Endothelial cell of umbilical vein (primary cell): ENCODE data around the gene DYNLT1. TPM values are rescaled to one million over a fixed set of nuclear protein-coding genes. Genes with fewer than 3 reads are reported as not detected.

ENCODE experiments used
- BruUV-seq: library from RNA; stranded (reverse); fragments of 400-500 nt; replicated peaks from 2 replicates; lab custom pipeline; 2021; lab: Mats Ljungman, UMichigan
- CTCF ChIA-PET: fragments of 300-600, 350-600 bp; sonication (Branson Sonifier 250); formaldehyde crosslinking; loops from one replicate; lab custom pipeline; 2021; ENCODE audit warnings: antibody characterized with exemption, inconsistent platforms; lab: Charles Lee
- POLR2A ChIA-PET: fragments of 300-600, 350-600 bp; sonication (Branson Sonifier 250); formaldehyde crosslinking; loops from one replicate; lab custom pipeline; 2021; ENCODE audit warnings: antibody characterized with exemption, inconsistent platforms; lab: Charles Lee
- DNase-seq: peaks from one replicate; pipeline ENCODE4 v3.0.0-alpha.2; 2011; ENCODE audit warnings: low read depth, low spot score
- FAIRE-seq: peaks from 2 replicates; lab custom pipeline; 2011; peaks lifted over from hg19 to GRCh38; lab: Jason Lieb, UNC
- H2AFZ ChIP-seq: 2 replicates; pipeline ENCODE4 v1.6.0; 2012; ENCODE audit warnings: low read depth, low read length, control low read depth, inconsistent platforms
- H3K27ac ChIP-seq: 2 replicates; pipeline ENCODE4 v1.5.1; 2011; ENCODE audit warnings: low read depth, mild to moderate bottlenecking, control low read depth, low read length, moderate library complexity; ENCODE audit not compliant: insufficient read depth
- H3K27me3 ChIP-seq, 2 experiments: 2 replicates each; pipeline versions ENCODE4 v1.6.0 to v1.6.1; 2011; ENCODE audit warnings: low read length in 2 of 2, mixed read lengths in 1 of 2; ENCODE audit not compliant: control insufficient read depth in 2 of 2, insufficient read depth in 2 of 2
- H3K36me3 ChIP-seq, 2 experiments: 2 replicates in 1 of 2; 3 replicates in 1 of 2; pipeline ENCODE4 v1.5.1; 2011; ENCODE audit warnings: low read length in 2 of 2, mild to moderate bottlenecking in 1 of 2, moderate library complexity in 1 of 2; ENCODE audit not compliant: control insufficient read depth in 2 of 2, insufficient read depth in 2 of 2; ENCODE audit errors: extremely low read depth in 1 of 2
- H3K4me1 ChIP-seq: 3 replicates; pipeline ENCODE4 v1.5.1; 2011; ENCODE audit warnings: mild to moderate bottlenecking, low read length; ENCODE audit not compliant: control insufficient read depth, insufficient read depth; ENCODE audit errors: extremely low read depth
- H3K4me2 ChIP-seq: 2 replicates; pipeline ENCODE4 v1.6.1; 2011; ENCODE audit warnings: low read length, control low read depth, mixed read lengths; ENCODE audit not compliant: insufficient read depth
- H3K4me3 ChIP-seq, 3 experiments: fragments of 200-600 bp in 1 of 3; sonication (generic), shearing (Covaris generic) in 1 of 3; replicated peaks in 1 of 3; 2 replicates each; pipeline ENCODE4 v1.5.1; 2011 to 2016; ENCODE audit warnings: control low read depth in 3 of 3, low read length in 3 of 3, mild to moderate bottlenecking in 2 of 3, inconsistent platforms in 1 of 3, low read depth in 1 of 3, moderate library complexity in 1 of 3; ENCODE audit not compliant: insufficient read depth in 1 of 3
- H3K79me2 ChIP-seq: 2 replicates; pipeline ENCODE4 v1.6.0; 2012; ENCODE audit warnings: low read length, inconsistent platforms; ENCODE audit not compliant: control insufficient read depth, insufficient read depth
- H3K9ac ChIP-seq: replicated peaks from 2 replicates; pipeline ENCODE3; 2011; ENCODE audit warnings: low read length, control low read depth; ENCODE audit not compliant: insufficient read depth; ENCODE audit errors: extremely low read depth
- H3K9me1 ChIP-seq: replicated peaks from 3 replicates; pipeline ENCODE4 v1.6.0; 2011; ENCODE audit warnings: mild to moderate bottlenecking, low read length; ENCODE audit not compliant: control insufficient read depth, insufficient read depth; ENCODE audit errors: extremely low read depth
- H3K9me3 ChIP-seq: replicated peaks from 2 replicates; pipeline ENCODE4 v1.5.1; 2012; ENCODE audit warnings: low read length, inconsistent platforms; ENCODE audit not compliant: control insufficient read depth, insufficient read depth
- H4K20me1 ChIP-seq: replicated peaks from 2 replicates; pipeline ENCODE3; 2011; ENCODE audit warnings: mild to moderate bottlenecking, low read length; ENCODE audit not compliant: control insufficient read depth, insufficient read depth; ENCODE audit errors: extremely low read depth
- CTCF ChIP-seq, 2 donors: IDR thresholded peaks; 1 replicate in 1 of 2; 2 replicates in 1 of 2; pipeline ENCODE4 v1.5.1; 2011; ENCODE audit warnings: low read length in 2 of 2, mild to moderate bottlenecking in 2 of 2, moderate library complexity in 2 of 2, control low read depth in 1 of 2, inconsistent platforms in 1 of 2, low read depth in 1 of 2; ENCODE audit not compliant: insufficient read depth in 1 of 2; ENCODE audit errors: extremely low read depth in 1 of 2
- EZH2 ChIP-seq: IDR thresholded peaks from 2 replicates; pipeline ENCODE4 v1.6.1; 2012; ENCODE audit warnings: borderline replicate concordance, low read depth, mild to moderate bottlenecking, moderate library complexity, low read length, inconsistent platforms; ENCODE audit not compliant: severe bottlenecking
- FOS ChIP-seq: IDR thresholded peaks from 2 replicates; pipeline ENCODE4 v1.6.1; 2011; ENCODE audit warnings: mild to moderate bottlenecking, low read length, moderate library complexity, borderline replicate concordance; ENCODE audit not compliant: insufficient read depth
- GATA2 ChIP-seq: IDR thresholded peaks from 2 replicates; pipeline ENCODE4 v1.7.0; 2011; ENCODE audit warnings: low read depth, mild to moderate bottlenecking, moderate library complexity, mixed read lengths, low read length; ENCODE audit not compliant: insufficient read length, insufficient read depth
- JUN ChIP-seq: IDR thresholded peaks from 2 replicates; pipeline ENCODE4 v1.6.1; 2011; ENCODE audit warnings: borderline replicate concordance, low read depth; ENCODE audit not compliant: insufficient read length, insufficient read depth
- MAX ChIP-seq: IDR thresholded peaks from 2 replicates; pipeline ENCODE4 v1.6.1; 2011; ENCODE audit not compliant: insufficient read depth, insufficient read length
- MYC ChIP-seq: IDR thresholded peaks from one replicate; pipeline ENCODE4 v1.6.1; 2011; ENCODE audit warnings: mild to moderate bottlenecking, low read depth, low read length
- POLR2A ChIP-seq: IDR thresholded peaks from 2 replicates; pipeline ENCODE4 v1.6.1; 2012; ENCODE audit warnings: low read depth, mild to moderate bottlenecking, control low read depth, low read length
- POLR2AphosphoS5 ChIP-seq: IDR thresholded peaks from 2 replicates; pipeline ENCODE4 v1.6.1; 2012; ENCODE audit warnings: low read depth, mild to moderate bottlenecking, control low read depth, low read length, moderate library complexity; ENCODE audit not compliant: insufficient read depth
- dilution Hi-C: fragments of 300-500 bp; cut with MboI; formaldehyde crosslinking; loops from one replicate; pipeline ENCODE4 v1.15.0; 2019; ENCODE audit warnings: low sequenced_read_pairs; ENCODE audit not compliant: extremely low pct_ligation_motif_present
- intact Hi-C: fragments of 100-400 bp; cut with micrococcal nuclease; formaldehyde crosslinking; loops from one replicate; pipeline ENCODE4 v1.10.0; 2022
- polyA plus RNA-seq, 4 experiments: library from polyadenylated mRNA; depleted of rRNA in 3 of 4; stranded (reverse) in 3 of 4; unstranded in 1 of 4; fragments of >200 nt; gene quantifications; 2 replicates each; pipeline versions ENCODE4 v1.2.1 to v1.2.3, GENCODE V29; 2011 to 2012; ENCODE audit warnings: missing spikeins in 1 of 4
- total RNA-seq: library from RNA; stranded (reverse); gene quantifications from 2 replicates; pipeline ENCODE4 v1.2.3, GENCODE V29; 2021

Gene DYNLT1
- total and polyA plus RNA-seq, 2 donors (not counting 3 experiments of a cell fraction or from before 2014, with no cell fraction given): 162 to 267 TPM

GRCh38 chr6:158635427-158636073 is 9.0 kb downstream of the DYNLT1 start:
- BruUV-seq: no TSS peak
- no peak overlapping the region for H2AFZ ChIP-seq
- no peak for FAIRE-seq
- no peak overlapping the region for H3K4me3 ChIP-seq
- no peaks in the 10 kb centered on the region for H3K27me3 ChIP-seq
- no peak overlapping the region for H3K4me2 ChIP-seq
- H3K27ac ChIP-seq: no peak overlapping the region
- ChIA-PET POLR2A (no interaction called here), CTCF (interaction anchor here (0.9 kb wide), 1 partner anchor 14 kb away, joined by 3 read pairs; the partner anchor contains the start of gene SYTL3)
- H3K9ac ChIP-seq: no peak overlapping the region
- no peaks in the 10 kb centered on the region for H3K9me1 ChIP-seq
- DNase-seq: no peak
- H3K79me2 ChIP-seq: peaks cover 16% of the 10 kb centered on the region
- H3K9me3 ChIP-seq: no peaks in the 10 kb centered on the region
- intact Hi-C loops (no loop called here), dilution Hi-C loops (no loop called here)
- H4K20me1 ChIP-seq: no peaks in the 10 kb centered on the region
- H3K4me1 ChIP-seq: peaks cover 21% of the 10 kb centered on the region
- H3K36me3 ChIP-seq: peaks cover 6 to 12% of the 10 kb centered on the region in 2 experiments
- TF ChIP-seq MYC: no peak
- TF ChIP-seq POLR2AphosphoS5: no peak
- TF ChIP-seq MAX: no peak
- TF ChIP-seq GATA2: no peak

GRCh38 chr6:158634695-158635426 is 9.7 kb downstream of the DYNLT1 start:
- Histone ChIP-seq H3K9me3 (no peaks in the 10 kb centered on the region), H3K4me2 (no peak overlapping the region), H3K9ac (no peak overlapping the region), H3K4me3 (no peak overlapping the region), H3K9me1 (no peaks in the 10 kb centered on the region), H3K27me3 (no peaks in the 10 kb centered on the region), H4K20me1 (no peaks in the 10 kb centered on the region), H3K27ac (no peak overlapping the region), H3K36me3 (peaks cover 6 to 13% of the 10 kb centered on the region in 2 experiments), H3K79me2 (peaks cover 9% of the 10 kb centered on the region), H2AFZ (no peak overlapping the region), H3K4me1 (peaks cover 27% of the 10 kb centered on the region)
- DNase-seq (no peak), FAIRE-seq (no peak)
- intact Hi-C loops: loop anchor here (5.0 kb wide), 1 partner anchor 228 kb away; no protein-coding TSS in a partner anchor
- ChIA-PET POLR2A (no interaction called here), CTCF (interaction anchor here (0.9 to 2.0 kb wide), 2 partner anchors 15 to 57 kb away, joined by 3 to 6 read pairs; partner anchors contain the start of gene SYTL3)
- dilution Hi-C loops: no loop called here
- no peak for TF ChIP-seq JUN
- no peak for TF ChIP-seq EZH2
- no peak for TF ChIP-seq CTCF (IDR thresholded peaks at IDR 0.05; ENCODE audit: extremely low read depth in 1 of 2, insufficient read depth in 1 of 2, low read depth in 1 of 2, low read length in 2 of 2)
- no peak for TF ChIP-seq MAX
- TF ChIP-seq POLR2A: no peak
- no peak for TF ChIP-seq POLR2AphosphoS5
- no peak for TF ChIP-seq GATA2
- no peak for TF ChIP-seq MYC
- no peak for TF ChIP-seq FOS
- BruUV-seq: no TSS peak
